Sigmoid colon (tissue), 7 donors: ENCODE data around the gene MOGAT1. TPM values are rescaled to one million over a fixed set of nuclear protein-coding genes. Genes with fewer than 3 reads are reported as not detected.

Experiments used
- DNase-seq: peaks from one replicate; pipeline ENCODE4 v3.0.0-alpha.2; 2019
- H3K27ac ChIP-seq, 4 donors: fragments of 200-600 bp; sonication (generic); one replicate each; pipeline ENCODE4 v1.5.1; 2016 to 2019; ENCODE audit warnings: mild to moderate bottlenecking in 1 of 4
- H3K27me3 ChIP-seq, 3 donors: fragments of 200-600 bp; sonication (generic); one replicate each; pipeline ENCODE4 v1.5.1; 2019; ENCODE audit warnings: mild to moderate bottlenecking in 1 of 3
- H3K36me3 ChIP-seq, 4 donors: fragments of 200-600 bp; sonication (generic); one replicate each; pipeline ENCODE4 v1.5.1; 2016 to 2019
- H3K4me1 ChIP-seq, 4 donors: fragments of 200-600 bp; sonication (generic); one replicate each; pipeline ENCODE4 v1.5.1; 2017 to 2019
- H3K4me3 ChIP-seq, 4 donors: fragments of 200-600 bp; sonication (generic); one replicate each; pipeline ENCODE4 v1.5.1; 2017 to 2019; ENCODE audit warnings: mild to moderate bottlenecking in 2 of 4, moderate library complexity in 1 of 4
- H3K9me3 ChIP-seq, 4 donors: fragments of 200-600 bp in 3 of 4; sonication (generic) in 3 of 4; one replicate each; pipeline versions ENCODE4 v1.5.1 to v1.6.1; 2013 to 2019
- CTCF ChIP-seq, 4 experiments: fragments of 450-650 bp in 3 of 4; fragments of 200-600 bp in 1 of 4; IDR thresholded peaks; one replicate each; pipeline ENCODE4 v1.5.1; 2016 to 2019; ENCODE audit warnings: antibody characterized with exemption in 4 of 4, mild to moderate bottlenecking in 3 of 4, moderate library complexity in 2 of 4
- EP300 ChIP-seq, 4 donors: sonication (generic); formaldehyde crosslinking; IDR thresholded peaks; one replicate each; pipeline ENCODE4 v1.6.1; 2017; ENCODE audit warnings: antibody characterized with exemption in 4 of 4
- POLR2A ChIP-seq, 2 donors: fragments of 450-650 bp; IDR thresholded peaks; one replicate each; pipeline ENCODE4 v1.6.1; 2016; ENCODE audit warnings: antibody characterized with exemption in 2 of 2, mild to moderate bottlenecking in 2 of 2, moderate library complexity in 2 of 2
- POLR2AphosphoS5 ChIP-seq, 4 donors: sonication (generic); formaldehyde crosslinking; IDR thresholded peaks; one replicate each; pipeline ENCODE4 v1.6.1; 2017; ENCODE audit warnings: antibody characterized with exemption in 4 of 4
- WGBS, 2 donors: extraction: QIAGEN DNeasy Blood & Tissue Kit; methylation state at CpG; one replicate each; pipeline ENCODE4 v1.1.7; 2013; 5-methylcytosine and 5-hydroxymethylcytosine counted together
- intact Hi-C: fragments of 100-400 bp; cut with DNase I; formaldehyde crosslinking; loops from one replicate; pipeline ENCODE4 v1.15.1; 2023
- polyA plus RNA-seq, 3 donors: library from polyadenylated mRNA; stranded (reverse); fragments of 200-250 nt; gene quantifications; one replicate each; pipeline ENCODE4 v1.2.3, GENCODE V29; 2013
- total RNA-seq, 4 donors: library from RNA; depleted of rRNA; stranded (reverse); fragments of >200 nt; gene quantifications; one replicate each; pipeline ENCODE4 v1.1.0, GENCODE V29; 2016
- donor health status: healthy with polysubstance abuse.
- donor health status: Bipolar disorder and iron deficiency.
- donor health status: healthy.

Gene MOGAT1
- total and polyA plus RNA-seq, 7 donors = not detected

GRCh38 chr2:222635295-222635694 is 36.2 kb upstream of the MOGAT1 start:
- TF ChIP-seq CTCF (IDR thresholded peaks at IDR 0.05) (no peak), EP300 (IDR thresholded peaks at IDR 0.05) (no peak), POLR2A (IDR thresholded peaks at IDR 0.05) (no peak), POLR2AphosphoS5 (IDR thresholded peaks at IDR 0.05) (no peak)
- H3K4me1 ChIP-seq = no peaks in the 10 kb centered on the region
- H3K27me3 ChIP-seq = no peaks in the 10 kb centered on the region
- H3K27ac ChIP-seq = no peak overlapping the region
- no peak for DNase-seq
- 94 to 95% methylated on average over 1 of the region's 1 CpG for WGBS, 2 donors
- intact Hi-C loops = no loop called here
- H3K4me3 ChIP-seq = no peak overlapping the region
- H3K36me3 ChIP-seq = peaks cover 5 to 87% (median 33%) of the 10 kb centered on the region in 4 donors
- H3K9me3 ChIP-seq = no peaks in the 10 kb centered on the region

GRCh38 chr2:222637067-222637466 is 34.4 kb upstream of the MOGAT1 start:
- Histone ChIP-seq H3K4me3 (no peak overlapping the region), H3K9me3 (no peaks in the 10 kb centered on the region), H3K36me3 (peaks cover 5 to 85% (median 24%) of the 10 kb centered on the region in 4 donors), H3K27ac (no peak overlapping the region), H3K27me3 (no peaks in the 10 kb centered on the region), H3K4me1 (no peaks in the 10 kb centered on the region)
- WGBS, 2 donors = 19 to 55% methylated on average over 1 of the region's 1 CpG
- no peak for DNase-seq
- intact Hi-C loops = no loop called here
- TF ChIP-seq POLR2AphosphoS5 (IDR thresholded peaks at IDR 0.05) = no peak
- no peak for TF ChIP-seq CTCF (IDR thresholded peaks at IDR 0.05)
- TF ChIP-seq POLR2A (IDR thresholded peaks at IDR 0.05) = no peak
- TF ChIP-seq EP300 (IDR thresholded peaks at IDR 0.05) = no peak

DNA sequence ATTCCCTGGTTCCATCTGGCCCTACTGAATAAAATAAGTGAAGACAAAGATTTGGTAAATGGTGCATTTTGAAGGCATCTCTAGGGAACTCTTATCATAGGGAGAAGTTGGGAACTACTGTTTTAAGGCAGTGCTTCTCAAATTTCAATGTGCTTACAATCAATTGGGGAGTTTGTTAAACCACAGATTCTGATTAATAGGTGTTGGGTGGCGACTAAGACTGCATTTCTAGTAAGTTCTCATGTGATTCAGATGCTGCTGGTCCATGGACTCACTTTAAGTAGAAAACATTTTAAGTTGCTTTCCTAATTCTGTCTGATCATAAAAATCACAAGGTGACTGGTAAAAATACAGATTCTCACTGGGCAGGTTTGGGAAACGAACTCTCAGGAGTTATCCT is 30.1 kb upstream of the MOGAT1 start:
- no peak for DNase-seq
- Histone ChIP-seq H3K9me3 (no peaks in the 10 kb centered on the region), H3K27ac (no peak overlapping the region), H3K4me1 (no peaks in the 10 kb centered on the region), H3K4me3 (no peak overlapping the region), H3K27me3 (no peaks in the 10 kb centered on the region), H3K36me3 (peaks cover 5 to 92% (median 18%) of the 10 kb centered on the region in 4 donors)
- intact Hi-C loops = no loop called here
- TF ChIP-seq POLR2AphosphoS5 (IDR thresholded peaks at IDR 0.05) (no peak), CTCF (IDR thresholded peaks at IDR 0.05) (no peak), EP300 (IDR thresholded peaks at IDR 0.05) (no peak)
- WGBS, 2 donors = 93 to 95% methylated on average over 2 of the region's 2 CpGs

DNA sequence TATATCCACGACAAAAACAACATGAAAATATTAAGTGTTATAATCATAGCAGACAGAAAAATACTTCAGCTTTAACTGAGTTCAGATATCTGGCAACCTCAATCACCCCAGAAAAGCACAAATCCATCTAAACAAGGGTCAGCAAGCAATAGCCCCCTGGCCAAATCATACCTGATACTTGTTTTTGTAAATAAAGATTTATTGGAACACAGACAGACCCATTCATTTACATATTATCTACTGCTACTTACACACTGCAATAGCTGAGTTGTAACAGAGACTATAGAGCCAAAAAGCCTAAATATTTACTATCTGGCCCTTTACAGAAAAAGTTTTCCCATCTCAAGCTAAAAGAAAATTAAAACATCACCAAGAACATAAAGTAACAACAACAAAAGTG is 28.3 kb upstream of the MOGAT1 start:
- Histone ChIP-seq H3K36me3 (peaks cover 5 to 95% (median 13%) of the 10 kb centered on the region in 4 donors), H3K27me3 (no peaks in the 10 kb centered on the region), H3K4me1 (no peaks in the 10 kb centered on the region), H3K4me3 (no peak overlapping the region), H3K9me3 (no peaks in the 10 kb centered on the region), H3K27ac (no peak overlapping the region)
- intact Hi-C loops = no loop called here
- WGBS, 2 donors = 90 to 96% methylated on average over 1 of the region's 1 CpG
- DNase-seq = no peak
- no peak for TF ChIP-seq POLR2A (IDR thresholded peaks at IDR 0.05)
- TF ChIP-seq POLR2AphosphoS5 (IDR thresholded peaks at IDR 0.05) = no peak
- no peak for TF ChIP-seq CTCF (IDR thresholded peaks at IDR 0.05)
- TF ChIP-seq EP300 (IDR thresholded peaks at IDR 0.05) = no peak

DNA sequence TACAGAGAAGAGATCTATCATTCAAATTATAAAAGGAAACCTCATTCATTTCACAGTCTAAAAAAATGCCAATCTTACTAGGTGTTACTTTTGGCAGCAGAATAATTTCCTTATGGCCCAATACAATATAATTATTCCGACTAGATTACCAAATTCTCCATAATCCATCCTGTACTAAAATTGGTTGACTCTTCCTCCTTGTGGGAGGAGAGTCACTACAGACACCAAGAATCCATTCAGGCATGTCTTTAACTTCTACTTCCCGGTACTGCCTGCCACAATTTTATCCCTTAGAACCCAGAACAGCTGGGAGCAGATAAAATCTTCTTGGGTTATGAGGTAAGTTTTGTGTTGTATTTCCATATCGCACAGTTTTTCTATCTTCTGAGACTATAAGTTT is 25.4 kb upstream of the MOGAT1 start:
- no peaks in the 10 kb centered on the region for H3K4me1 ChIP-seq
- TF ChIP-seq POLR2A (IDR thresholded peaks at IDR 0.05) (no peak), CTCF (IDR thresholded peaks at IDR 0.05) (no peak), POLR2AphosphoS5 (IDR thresholded peaks at IDR 0.05) (no peak), EP300 (IDR thresholded peaks at IDR 0.05) (no peak)
- H3K27me3 ChIP-seq = no peaks in the 10 kb centered on the region
- H3K4me3 ChIP-seq = no peak overlapping the region
- no peaks in the 10 kb centered on the region for H3K9me3 ChIP-seq
- peaks cover 5 to 76% (median 9%) of the 10 kb centered on the region in 4 donors for H3K36me3 ChIP-seq
- intact Hi-C loops = no loop called here
- no peak overlapping the region for H3K27ac ChIP-seq
- no peak for DNase-seq
- 42 to 79% methylated on average over 3 of the region's 3 CpGs for WGBS, 2 donors
